C4-2B (cell line): ENCODE results near the gene MOB3A.
A peak's percentile ranks its signal among the peaks of the same experiment; 100 is the strongest.

Source experiments
- H3K27ac ChIP-seq: fragments of 450-650 bp; 2 replicates; pipeline ENCODE4 v1.5.1; 2017
- ZFX ChIP-seq: fragments of 450-650 bp; IDR thresholded peaks from 2 replicates; pipeline ENCODE4 v1.6.1; 2017
- TF ChIP-seq, protein P1 (sequence below): fragments of 450-650 bp; conservative IDR thresholded peaks from 2 replicates; pipeline ENCODE4 v1.5.1; 2017; ENCODE audit warnings: mild to moderate bottlenecking

The MOB3A gene

DNA sequence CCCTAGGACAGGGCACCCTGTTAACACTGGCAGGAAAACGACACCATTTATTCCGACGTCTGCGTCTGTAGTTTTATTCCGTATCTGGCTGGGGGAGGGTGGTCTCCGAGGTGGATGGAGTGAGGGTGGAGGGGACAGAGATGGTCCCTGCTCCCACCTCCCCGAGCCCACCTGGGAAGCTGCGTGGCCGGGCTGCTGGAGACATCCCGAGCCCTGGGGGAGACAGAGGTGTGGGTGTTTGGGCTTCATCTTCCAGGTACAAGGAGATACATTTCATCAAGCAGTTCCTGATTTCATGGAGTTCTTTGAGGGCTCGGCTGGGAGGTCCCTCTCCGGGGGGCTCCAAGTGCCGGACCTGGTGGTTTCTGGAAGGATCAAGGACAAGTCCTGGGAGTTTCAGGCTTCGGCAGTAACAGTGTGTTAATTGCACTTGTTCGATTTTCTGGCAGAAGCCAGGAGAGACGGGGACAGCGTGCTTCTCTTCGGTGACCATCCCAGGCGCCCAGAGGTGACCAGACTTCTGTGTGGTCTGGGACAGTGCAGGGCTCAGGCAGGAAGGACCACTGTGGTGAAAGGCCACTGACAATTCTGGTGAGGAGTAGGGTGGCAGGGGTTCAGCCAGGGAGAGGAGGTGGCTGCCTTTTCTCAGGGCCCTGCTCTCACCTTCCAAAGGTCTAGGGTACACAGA is 25.0 kb downstream of the MOB3A start:
- no peak overlapping the region for H3K27ac ChIP-seq
- no peak for TF ChIP-seq ZFX
- TF ChIP-seq, protein P1, sequence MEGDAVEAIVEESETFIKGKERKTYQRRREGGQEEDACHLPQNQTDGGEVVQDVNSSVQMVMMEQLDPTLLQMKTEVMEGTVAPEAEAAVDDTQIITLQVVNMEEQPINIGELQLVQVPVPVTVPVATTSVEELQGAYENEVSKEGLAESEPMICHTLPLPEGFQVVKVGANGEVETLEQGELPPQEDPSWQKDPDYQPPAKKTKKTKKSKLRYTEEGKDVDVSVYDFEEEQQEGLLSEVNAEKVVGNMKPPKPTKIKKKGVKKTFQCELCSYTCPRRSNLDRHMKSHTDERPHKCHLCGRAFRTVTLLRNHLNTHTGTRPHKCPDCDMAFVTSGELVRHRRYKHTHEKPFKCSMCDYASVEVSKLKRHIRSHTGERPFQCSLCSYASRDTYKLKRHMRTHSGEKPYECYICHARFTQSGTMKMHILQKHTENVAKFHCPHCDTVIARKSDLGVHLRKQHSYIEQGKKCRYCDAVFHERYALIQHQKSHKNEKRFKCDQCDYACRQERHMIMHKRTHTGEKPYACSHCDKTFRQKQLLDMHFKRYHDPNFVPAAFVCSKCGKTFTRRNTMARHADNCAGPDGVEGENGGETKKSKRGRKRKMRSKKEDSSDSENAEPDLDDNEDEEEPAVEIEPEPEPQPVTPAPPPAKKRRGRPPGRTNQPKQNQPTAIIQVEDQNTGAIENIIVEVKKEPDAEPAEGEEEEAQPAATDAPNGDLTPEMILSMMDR, result no peak

DNA sequence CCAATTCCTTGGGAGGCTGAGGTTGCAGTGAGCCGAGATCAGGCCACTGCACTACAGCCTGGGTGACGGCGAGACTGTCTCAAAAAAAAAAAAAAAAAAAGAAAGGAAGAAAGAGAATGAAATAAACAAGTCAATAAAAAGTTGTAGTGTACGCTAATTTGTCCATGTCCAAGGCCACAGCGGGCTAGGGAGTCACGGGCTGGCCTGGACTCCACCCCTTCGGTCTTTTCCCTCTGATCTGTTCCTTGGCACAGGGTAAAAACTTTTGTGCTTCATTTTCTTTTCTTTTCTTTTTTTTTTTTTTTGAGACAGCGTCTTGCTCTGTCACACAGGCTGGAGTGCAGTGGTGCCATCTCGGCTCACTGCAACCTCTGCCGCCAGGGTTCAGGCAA is 25.7 kb downstream of the MOB3A start:
- H3K27ac ChIP-seq, result no peak overlapping the region
- no peak for TF ChIP-seq ZFX
- TF ChIP-seq, protein P1, result no peak

DNA sequence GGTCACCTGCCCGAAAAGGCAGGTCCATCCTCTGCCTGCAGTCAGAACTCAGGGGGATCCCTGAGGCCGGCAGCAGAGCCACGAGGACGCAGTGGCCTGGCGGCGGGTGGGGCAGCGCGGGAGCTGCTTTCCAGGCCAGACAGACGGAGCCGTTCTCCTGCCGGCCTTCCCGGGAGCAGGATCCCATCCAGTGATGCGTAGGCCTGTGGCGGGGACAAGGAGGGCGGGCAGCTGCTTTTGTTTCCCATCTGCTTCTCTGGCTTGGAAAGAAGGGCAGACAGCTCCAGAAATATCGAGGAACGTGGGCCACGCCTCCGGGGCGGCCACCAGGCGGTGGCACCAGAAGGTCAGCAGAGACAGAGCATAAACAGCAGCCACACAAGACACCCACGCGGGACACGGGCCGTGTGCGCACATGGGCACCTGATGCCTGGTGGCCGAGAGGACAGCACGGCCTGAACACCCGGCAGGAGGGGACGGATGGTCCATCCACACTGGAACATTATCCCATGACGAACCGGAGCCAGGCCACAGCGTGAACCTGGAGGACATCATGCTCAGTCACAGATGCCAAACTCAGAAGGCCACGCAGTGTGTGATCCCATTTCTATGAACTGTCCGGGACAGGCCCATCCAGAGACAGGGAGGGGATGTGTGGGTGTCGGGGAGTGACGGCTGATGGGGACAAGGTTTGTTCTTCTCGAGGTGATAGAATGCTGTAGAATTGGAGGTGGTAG is 31.2 kb downstream of the MOB3A start:
- H3K27ac ChIP-seq, result no peak overlapping the region
- TF ChIP-seq, protein P1, result no peak
- TF ChIP-seq ZFX, result no peak

DNA sequence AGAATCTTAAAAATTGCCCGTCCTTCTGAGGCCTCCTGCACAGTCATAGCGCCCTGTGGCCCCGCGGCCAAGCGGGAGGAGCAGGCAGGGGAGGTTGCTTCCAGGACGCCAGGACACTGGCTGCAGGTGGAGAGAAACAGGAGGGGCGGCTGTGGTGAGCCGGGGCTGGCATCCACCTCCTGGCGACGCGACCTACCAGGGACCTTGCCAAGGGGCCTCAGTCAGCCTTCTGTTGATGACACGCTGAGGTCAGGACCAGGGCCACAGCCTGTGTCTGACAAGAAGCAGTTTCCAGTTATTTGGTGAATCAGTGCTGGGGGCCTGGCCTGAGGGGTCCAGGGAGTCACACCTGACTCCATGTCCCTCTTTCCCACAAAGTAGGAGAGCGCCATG is 31.7 kb downstream of the MOB3A start:
- no peak overlapping the region for H3K27ac ChIP-seq
- TF ChIP-seq ZFX, result no peak
- TF ChIP-seq, protein P1, result no peak

DNA sequence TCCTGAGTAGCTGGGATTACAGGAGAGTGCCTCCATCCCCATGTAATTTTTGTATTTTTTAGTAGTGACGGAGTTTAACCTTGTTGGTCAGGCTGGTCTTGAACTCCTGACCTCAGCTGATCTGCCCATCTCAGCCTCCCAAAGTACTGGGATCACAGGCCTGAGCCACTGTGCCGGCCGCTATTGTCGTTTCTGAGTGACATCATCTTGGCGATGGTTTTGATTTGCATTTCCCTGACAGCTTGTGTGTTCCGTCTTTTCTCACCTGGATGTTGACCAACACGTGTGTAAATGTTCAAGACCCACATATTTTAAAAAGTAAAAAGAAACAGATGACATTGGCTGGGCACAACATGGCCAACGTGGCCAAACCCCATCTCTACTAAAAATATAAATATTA is 32.3 kb downstream of the MOB3A start:
- no peak overlapping the region for H3K27ac ChIP-seq
- TF ChIP-seq ZFX, result no peak
- TF ChIP-seq, protein P1, result no peak

DNA sequence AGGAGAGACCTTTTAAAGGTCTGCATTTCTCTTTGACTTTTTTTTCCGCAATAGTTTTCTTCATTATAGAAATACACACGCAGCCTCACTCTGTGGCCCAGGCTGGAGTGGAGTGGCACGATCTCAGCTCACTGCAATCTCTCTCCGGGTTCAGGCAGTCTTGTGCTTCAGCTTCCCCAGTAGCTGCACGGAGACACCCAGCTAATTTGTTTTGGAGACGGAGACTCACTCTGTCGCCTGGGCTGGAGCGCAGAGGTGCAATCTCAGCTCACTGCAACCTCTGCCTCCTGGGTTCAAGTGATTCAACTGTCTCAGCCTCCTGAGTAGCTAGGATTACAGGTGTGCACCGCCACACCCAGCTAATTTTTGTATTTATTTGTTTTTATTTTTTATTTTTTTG is 33.4 kb downstream of the MOB3A start:
- H3K27ac ChIP-seq, result peak overlapping the region; percentile 95; the same call in 1 of the 2 replicates
- no peak for TF ChIP-seq ZFX
- TF ChIP-seq, protein P1, result no peak

DNA sequence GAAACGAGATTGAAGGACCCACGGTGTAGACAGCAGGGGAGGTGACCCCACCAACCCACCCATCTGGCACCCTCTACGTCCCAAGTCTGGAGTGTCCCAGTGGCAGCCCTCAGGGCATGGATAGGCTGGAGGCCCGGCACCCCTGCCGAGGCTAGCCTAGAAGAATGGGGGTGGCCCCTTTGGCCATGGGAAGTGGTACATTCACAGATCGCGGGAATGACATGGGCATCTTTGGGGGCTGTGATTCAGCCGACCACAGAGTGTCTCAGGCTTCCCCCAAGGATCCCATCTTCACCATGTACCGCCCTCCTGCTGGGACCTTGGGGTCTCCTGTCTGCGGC is 33.8 kb downstream of the MOB3A start:
- no peak for TF ChIP-seq ZFX
- TF ChIP-seq, protein P1, result no peak

More for the DNA sequence above, 33.8 kb downstream of the MOB3A start:
- peak overlapping the region; percentile 95 for H3K27ac ChIP-seq
